NCI-H1105 treated with DMSO at 0.1 percent for 48 hours (cell line): ENCODE measurements around the gene LCE4A.

ENCODE experiments used
- DNase-seq: peaks from one replicate; lab custom pipeline; 2025; lab: John Stamatoyannopoulos, UW

Gene LCE4A

GRCh38 chr1:152745765-152746444 lies 37.9 kb downstream of the LCE4A start:
- no peak for DNase-seq

DNA sequence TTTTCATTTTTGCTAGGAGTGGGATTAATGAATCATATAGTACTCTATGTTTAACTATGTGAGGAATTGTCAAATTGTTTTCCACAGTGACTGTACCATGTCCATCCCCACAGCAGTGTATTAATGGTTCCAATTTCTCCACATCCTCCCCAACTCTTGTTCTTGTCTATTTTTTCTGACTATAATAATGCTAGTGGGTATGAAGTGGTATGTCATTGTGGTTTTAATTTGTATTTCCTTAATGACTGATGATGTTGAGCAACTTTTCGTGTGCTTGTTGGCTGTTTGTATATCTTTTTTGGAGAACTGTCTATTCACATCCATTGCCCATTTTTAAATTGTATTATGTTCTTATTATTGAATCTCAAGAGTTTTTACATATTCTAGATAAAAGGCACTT lies 39.9 kb downstream of the LCE4A start:
- DNase-seq = no peak

- no peak for DNase-seq
Observed at GRCh38 chr1:152752225-152752624, 44.3 kb downstream of the LCE4A start.

DNA sequence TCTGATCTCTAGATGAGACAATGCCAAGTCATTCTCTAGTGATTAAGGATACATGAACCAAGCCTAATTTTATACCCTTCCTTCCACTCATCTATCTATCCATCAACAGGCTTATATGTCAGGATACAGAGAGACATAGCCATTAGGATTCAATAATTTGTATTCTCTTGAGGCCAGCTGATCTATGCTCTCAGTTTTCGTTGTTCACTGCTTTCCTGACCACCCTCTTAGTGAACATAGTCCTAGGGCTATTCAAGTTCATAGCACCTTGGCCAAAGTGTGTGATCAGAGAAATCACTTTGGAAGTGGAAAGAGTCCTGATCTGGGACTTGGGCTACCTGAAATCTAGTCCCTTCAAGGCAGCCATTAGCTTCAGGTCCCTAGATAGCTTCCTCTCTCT lies 45.6 kb downstream of the LCE4A start:
- no peak for DNase-seq

DNA sequence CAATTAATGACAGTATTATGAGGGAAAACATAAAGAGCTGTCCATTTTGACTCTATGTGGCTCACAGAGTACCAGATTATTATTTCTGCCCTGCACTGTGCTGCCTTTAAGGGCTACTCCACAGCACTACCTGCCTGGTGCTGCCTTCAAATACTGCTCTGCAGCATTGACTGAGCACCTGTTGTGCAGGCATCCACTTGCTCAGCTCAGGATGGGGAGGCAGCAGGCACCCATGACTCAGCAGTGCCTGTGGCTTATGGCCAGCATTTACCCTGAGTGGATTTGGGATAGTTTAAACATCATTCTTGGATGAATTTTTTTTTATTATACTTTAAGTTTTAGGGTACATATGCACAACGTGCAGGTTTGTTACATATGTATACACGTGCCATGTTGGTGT lies 48.9 kb downstream of the LCE4A start:
- no peak for DNase-seq

- no peak for DNase-seq
Observed at GRCh38 chr1:152757747-152758146, 49.8 kb downstream of the LCE4A start, which contains the start of gene KPRP. TSS of gene KPRP (plus strand) at chr1:152758025. CDS start at chr1:152759589, 1,564 bp downstream.

- DNase-seq = no peak
Observed at GRCh38 chr1:152758636-152759035, 50.7 kb downstream of the LCE4A start.
